ENCODE results near the gene C1orf35.

DNA sequence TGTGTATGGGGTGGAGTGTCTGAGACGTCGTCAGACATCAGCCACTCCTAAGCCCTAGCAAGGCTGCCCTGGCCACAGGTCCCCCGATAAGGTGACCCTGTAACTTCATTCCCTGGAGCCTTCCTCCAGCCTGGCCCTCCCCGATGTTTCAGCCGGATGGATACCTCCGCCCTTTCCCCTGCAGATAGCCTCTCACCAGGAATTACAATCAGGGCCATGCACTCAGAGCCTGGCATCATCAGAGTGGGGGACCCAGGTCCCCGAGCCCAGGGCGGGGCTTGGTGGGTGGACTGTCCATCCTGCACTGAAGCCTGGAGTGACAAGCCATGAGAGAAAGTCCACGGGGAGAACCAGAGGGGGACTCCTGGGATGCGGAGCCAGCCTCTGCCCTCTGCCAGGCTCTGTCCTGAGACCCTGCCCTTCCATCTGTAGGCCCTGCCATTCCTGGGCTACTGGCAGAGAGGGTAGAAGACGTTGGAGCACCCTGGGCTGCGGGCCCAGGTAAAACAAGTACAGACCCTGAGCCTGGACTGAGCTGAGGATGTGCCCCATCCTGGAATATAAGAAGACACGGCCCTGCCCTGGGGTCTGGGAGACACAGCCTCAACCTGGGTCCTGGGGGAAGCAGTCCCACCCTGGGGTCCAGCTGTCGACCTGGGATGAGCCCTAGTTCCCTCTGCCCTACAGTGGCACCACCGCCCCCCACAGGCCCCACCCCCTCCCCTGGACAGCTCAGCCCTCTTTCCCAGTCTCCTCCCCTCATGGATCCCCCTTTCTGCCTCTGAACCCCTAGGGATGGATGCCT is 37.4 kb downstream of the C1orf35 start:
- TF ChIP-seq, protein P1, sequence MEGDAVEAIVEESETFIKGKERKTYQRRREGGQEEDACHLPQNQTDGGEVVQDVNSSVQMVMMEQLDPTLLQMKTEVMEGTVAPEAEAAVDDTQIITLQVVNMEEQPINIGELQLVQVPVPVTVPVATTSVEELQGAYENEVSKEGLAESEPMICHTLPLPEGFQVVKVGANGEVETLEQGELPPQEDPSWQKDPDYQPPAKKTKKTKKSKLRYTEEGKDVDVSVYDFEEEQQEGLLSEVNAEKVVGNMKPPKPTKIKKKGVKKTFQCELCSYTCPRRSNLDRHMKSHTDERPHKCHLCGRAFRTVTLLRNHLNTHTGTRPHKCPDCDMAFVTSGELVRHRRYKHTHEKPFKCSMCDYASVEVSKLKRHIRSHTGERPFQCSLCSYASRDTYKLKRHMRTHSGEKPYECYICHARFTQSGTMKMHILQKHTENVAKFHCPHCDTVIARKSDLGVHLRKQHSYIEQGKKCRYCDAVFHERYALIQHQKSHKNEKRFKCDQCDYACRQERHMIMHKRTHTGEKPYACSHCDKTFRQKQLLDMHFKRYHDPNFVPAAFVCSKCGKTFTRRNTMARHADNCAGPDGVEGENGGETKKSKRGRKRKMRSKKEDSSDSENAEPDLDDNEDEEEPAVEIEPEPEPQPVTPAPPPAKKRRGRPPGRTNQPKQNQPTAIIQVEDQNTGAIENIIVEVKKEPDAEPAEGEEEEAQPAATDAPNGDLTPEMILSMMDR (conservative IDR thresholded peaks at IDR 0.05; ENCODE audit: low read depth, low read length): no peak
- TF ChIP-seq EZH2 (IDR thresholded peaks at IDR 0.05; ENCODE audit: low read length, unreplicated experiment) (no peak), EZH2phosphoT487 (IDR thresholded peaks at IDR 0.05; ENCODE audit: borderline replicate concordance, low read length) (no peak)

Measured in PC-3 (cell line).